DOHH2 (cell line): ENCODE results near the gene ZNF367.

Experiments used
- CTCF ChIP-seq: fragments of 200-600 bp; sonication (generic); IDR thresholded peaks from one replicate; pipeline ENCODE4 v1.5.1; 2014; ENCODE audit warnings: antibody characterized with exemption, mild to moderate bottlenecking, low read depth, low read length; ENCODE audit not compliant: poor library complexity, severe bottlenecking
- EZH2phosphoT487 ChIP-seq: fragments of 200-600 bp; sonication (generic); IDR thresholded peaks from 2 replicates; pipeline ENCODE4 v1.6.1; 2017; ENCODE audit warnings: borderline replicate concordance, mild to moderate bottlenecking, antibody characterized with exemption, low read length, moderate library complexity, mixed read lengths

GRCh38 chr9:96425500-96426169 is 7.5 kb upstream of the ZNF367 start:
- TF ChIP-seq CTCF (no peak), EZH2phosphoT487 (no peak)
